Erythroblast (primary cell): ENCODE data around the gene LONRF2.

Experiments
- GATA1 ChIP-seq: IDR thresholded peaks from 2 replicates; pipeline ENCODE4 v1.6.1; 2011; ENCODE audit warnings: low read depth, mild to moderate bottlenecking, control low read depth, low read length, moderate library complexity
- POLR2A ChIP-seq: IDR thresholded peaks from 2 replicates; pipeline ENCODE4 v1.6.1; 2011; ENCODE audit warnings: mild to moderate bottlenecking, low read length

GRCh38 chr2:100243631-100244030 lies 78.7 kb downstream of the LONRF2 start:
- TF ChIP-seq POLR2A (no peak), GATA1 (no peak)
